Common myeloid progenitor, CD34-positive (primary cell): ENCODE data around the gene CCDC174.

Experiments
- CTCF ChIA-PET: fragments of 350-600 bp; sonication (Branson Sonifier 250); formaldehyde crosslinking; loops from one replicate; lab custom pipeline; 2021; ENCODE audit warnings: antibody characterized with exemption; lab: Charles Lee
- POLR2A ChIA-PET: fragments of 350-600 bp; sonication (Branson Sonifier 250); formaldehyde crosslinking; loops from one replicate; lab custom pipeline; 2021; ENCODE audit warnings: antibody characterized with exemption; lab: Charles Lee
- DNase-seq, 3 donors: peaks; one replicate each; pipeline versions ENCODE4 v3.0.0 to v3.0.0-alpha.2; 2013
- H3K27ac ChIP-seq, 2 experiments: 1 replicate in 1 of 2; 2 replicates in 1 of 2; pipeline ENCODE4 v1.7.0; 2013; ENCODE audit warnings: inconsistent platforms in 2 of 2, low read length in 2 of 2, mild to moderate bottlenecking in 2 of 2, low read depth in 1 of 2, moderate library complexity in 1 of 2; ENCODE audit not compliant: severe bottlenecking in 2 of 2, insufficient read depth in 1 of 2, poor library complexity in 1 of 2
- H3K27me3 ChIP-seq, 5 experiments: replicated peaks in 2 of 5; 1 replicate in 3 of 5; 2 replicates in 2 of 5; pipeline versions ENCODE4 v1.6.1 to v1.7.0; 2013; ENCODE audit warnings: low read length in 4 of 5, mild to moderate bottlenecking in 2 of 5, moderate library complexity in 2 of 5, inconsistent platforms in 1 of 5; ENCODE audit not compliant: insufficient read depth in 5 of 5, control insufficient read depth in 4 of 5
- H3K36me3 ChIP-seq, 4 experiments: 1 replicate in 2 of 4; 2 replicates in 2 of 4; pipeline versions ENCODE4 v1.6.1 to v1.7.0; 2013; ENCODE audit warnings: low read length in 3 of 4, control low read depth in 1 of 4, mild to moderate bottlenecking in 1 of 4; ENCODE audit not compliant: control insufficient read depth in 4 of 4, insufficient read depth in 4 of 4
- H3K4me1 ChIP-seq, 4 experiments: 1 replicate in 3 of 4; 2 replicates in 1 of 4; pipeline versions ENCODE4 v1.6.1 to v1.7.1; 2013; ENCODE audit warnings: low read length in 3 of 4, mild to moderate bottlenecking in 3 of 4, control low read depth in 1 of 4, inconsistent platforms in 1 of 4, moderate library complexity in 1 of 4; ENCODE audit not compliant: control insufficient read depth in 4 of 4, insufficient read depth in 4 of 4; ENCODE audit errors: control extremely low read depth in 1 of 4
- H3K4me3 ChIP-seq, 7 experiments: 1 replicate in 4 of 7; 2 replicates in 3 of 7; pipeline versions ENCODE4 v1.5.1 to v1.7.0; 2013; ENCODE audit warnings: mild to moderate bottlenecking in 7 of 7, low read length in 6 of 7, moderate library complexity in 6 of 7, inconsistent platforms in 2 of 7, low read depth in 2 of 7, control low read depth in 1 of 7; ENCODE audit not compliant: insufficient read depth in 4 of 7, control insufficient read depth in 1 of 7; ENCODE audit errors: extremely low read depth in 1 of 7
- H3K9me3 ChIP-seq, 5 experiments: 1 replicate in 4 of 5; 2 replicates in 1 of 5; pipeline versions ENCODE4 v1.6.1 to v1.7.1; 2013; ENCODE audit warnings: low read length in 4 of 5, mild to moderate bottlenecking in 2 of 5, inconsistent platforms in 1 of 5, low read depth in 1 of 5, moderate library complexity in 1 of 5; ENCODE audit not compliant: control insufficient read depth in 4 of 5, insufficient read depth in 2 of 5; ENCODE audit errors: control extremely low read depth in 1 of 5
- WGBS: methylation state at CpG from one replicate; pipeline ENCODE4 v1.1.5; 2013; ENCODE audit not compliant: insufficient coverage; 5-methylcytosine and 5-hydroxymethylcytosine counted together

The CCDC174 gene

DNA sequence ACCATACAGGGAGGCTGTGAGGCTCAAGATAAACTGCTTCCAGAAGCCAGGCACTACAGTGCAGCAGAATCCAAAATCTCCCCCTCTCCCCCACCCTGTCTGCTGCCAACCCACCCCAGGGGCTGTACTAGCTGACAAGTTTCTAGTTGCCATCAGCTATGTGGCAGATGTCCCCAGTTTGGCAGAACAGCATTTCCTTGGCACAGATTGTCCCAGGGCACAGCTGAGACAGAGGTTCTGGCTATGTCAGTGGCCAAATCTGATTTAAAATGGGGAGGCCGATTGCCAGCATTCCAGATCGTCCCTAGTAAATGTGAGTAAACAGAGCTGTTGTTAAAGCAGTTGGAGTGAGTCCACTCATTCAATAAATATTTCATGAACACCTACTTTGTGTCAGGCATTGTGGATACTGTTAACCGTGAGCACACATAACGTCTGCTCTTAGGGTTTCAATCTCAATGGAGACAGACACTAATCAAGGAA is 28.0 kb upstream of the CCDC174 start:
- WGBS, result no CpG with 5 or more reads among the region's 4 CpGs
- Histone ChIP-seq H3K9me3 (peaks cover 0 to 13% (median 3%) of the 10 kb centered on the region in 5 experiments), H3K4me3 (no peak overlapping the region), H3K36me3 (no peaks in the 10 kb centered on the region), H3K27ac (no peak overlapping the region), H3K27me3 (peaks cover 0 to 33% (median 15%) of the 10 kb centered on the region in 5 experiments), H3K4me1 (no peaks in the 10 kb centered on the region)
- no peak for DNase-seq
- ChIA-PET CTCF (interaction anchor here (1.2 to 1.6 kb wide), 3 partner anchors 9 to 114 kb away, joined by 3 to 7 read pairs (median 7); no protein-coding TSS in a partner anchor), POLR2A (no interaction called here)

DNA sequence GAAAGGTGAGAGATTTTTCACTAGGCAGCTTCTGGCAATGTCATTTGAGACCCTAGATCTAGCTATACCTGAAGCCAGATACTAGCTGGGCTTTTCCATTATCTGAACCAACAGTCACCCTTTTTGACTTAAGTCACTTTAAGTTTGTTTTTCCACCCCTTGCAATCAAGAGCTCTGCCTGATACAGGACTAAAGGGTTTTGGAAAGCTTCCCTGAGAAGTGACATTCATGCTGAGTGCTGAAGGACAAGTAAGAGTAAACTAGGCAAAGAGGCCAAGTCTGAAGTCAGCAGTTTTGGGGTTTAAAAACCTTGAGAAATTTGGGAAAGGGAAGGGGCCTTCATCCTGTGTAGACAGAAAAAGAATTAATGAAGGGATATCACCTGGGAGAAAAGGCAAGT is 27.1 kb upstream of the CCDC174 start:
- CTCF ChIA-PET, result interaction anchor here (1.4 kb wide), 1 partner anchor 8 kb away, joined by 7 read pairs; no protein-coding TSS in a partner anchor

GRCh38 chr3:14625443-14625842 is 26.1 kb upstream of the CCDC174 start:
- CTCF ChIA-PET, result no interaction called here

More for the DNA sequence above, 27.1 kb upstream of the CCDC174 start:
- Histone ChIP-seq H3K27ac (no peak overlapping the region), H3K36me3 (no peaks in the 10 kb centered on the region), H3K9me3 (peaks cover 0 to 16% (median 3%) of the 10 kb centered on the region in 5 experiments), H3K4me3 (no peak overlapping the region), H3K4me1 (no peaks in the 10 kb centered on the region), H3K27me3 (peaks cover 0 to 32% (median 17%) of the 10 kb centered on the region in 5 experiments)
- POLR2A ChIA-PET, result no interaction called here
- DNase-seq, result no peak

DNA sequence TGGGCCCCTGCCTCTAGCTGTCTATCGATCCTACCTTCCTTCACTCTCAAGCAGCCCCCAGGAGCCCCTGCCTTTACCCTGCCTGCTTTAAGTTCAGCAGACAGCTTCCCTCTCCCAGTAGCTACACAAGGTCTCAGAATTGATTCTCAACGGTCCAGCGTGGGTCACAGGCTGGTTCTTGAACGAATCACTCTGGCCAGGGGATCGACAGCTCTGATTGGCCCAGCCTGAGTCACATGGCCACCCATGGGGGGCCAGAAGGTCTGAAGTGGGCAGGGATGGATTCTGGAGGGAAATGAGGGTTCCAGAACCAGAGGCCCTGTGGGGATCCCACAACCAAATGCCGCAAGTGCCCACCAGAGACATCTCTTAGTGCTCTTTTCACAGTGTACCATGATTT is 23.7 kb upstream of the CCDC174 start:
- DNase-seq, result no peak
- Histone ChIP-seq H3K9me3 (peaks cover 0 to 12% (median 3%) of the 10 kb centered on the region in 5 experiments), H3K27me3 (peaks cover 0 to 16% (median 10%) of the 10 kb centered on the region in 5 experiments), H3K27ac (no peak overlapping the region), H3K4me3 (no peak overlapping the region), H3K4me1 (no peaks in the 10 kb centered on the region), H3K36me3 (no peaks in the 10 kb centered on the region)
- 95% methylated on average over 4 of the region's 6 CpGs for WGBS
- ChIA-PET CTCF (interaction anchor here (1.6 kb wide), 1 partner anchor 153 kb away, joined by 3 read pairs; no protein-coding TSS in a partner anchor), POLR2A (no interaction called here)

More at GRCh38 chr3:14625443-14625842, 26.1 kb upstream of the CCDC174 start:
- WGBS, result 93% methylated on average over 6 of the region's 6 CpGs
- H3K9me3 ChIP-seq, result peaks cover 0 to 12% (median 3%) of the 10 kb centered on the region in 5 experiments
- H3K27ac ChIP-seq, result no peak overlapping the region
- H3K4me1 ChIP-seq, result no peaks in the 10 kb centered on the region
- no peak for DNase-seq
- H3K4me3 ChIP-seq, result no peak overlapping the region
- H3K36me3 ChIP-seq, result no peaks in the 10 kb centered on the region
- POLR2A ChIA-PET, result no interaction called here
- H3K27me3 ChIP-seq, result peaks cover 0 to 23% (median 14%) of the 10 kb centered on the region in 5 experiments

GRCh38 chr3:14628406-14628805 is 23.2 kb upstream of the CCDC174 start:
- 84% methylated on average over 4 of the region's 4 CpGs for WGBS
- H3K27ac ChIP-seq, result no peak overlapping the region
- peaks cover 0 to 12% (median 3%) of the 10 kb centered on the region in 5 experiments for H3K9me3 ChIP-seq
- peaks cover 0 to 13% (median 9%) of the 10 kb centered on the region in 5 experiments for H3K27me3 ChIP-seq
- H3K4me3 ChIP-seq, result no peak overlapping the region
- CTCF ChIA-PET, result interaction anchor here (1.6 kb wide), 1 partner anchor 153 kb away, joined by 3 read pairs; no protein-coding TSS in a partner anchor
- POLR2A ChIA-PET, result no interaction called here
- no peaks in the 10 kb centered on the region for H3K4me1 ChIP-seq
- H3K36me3 ChIP-seq, result no peaks in the 10 kb centered on the region
- DNase-seq, result no peak

DNA sequence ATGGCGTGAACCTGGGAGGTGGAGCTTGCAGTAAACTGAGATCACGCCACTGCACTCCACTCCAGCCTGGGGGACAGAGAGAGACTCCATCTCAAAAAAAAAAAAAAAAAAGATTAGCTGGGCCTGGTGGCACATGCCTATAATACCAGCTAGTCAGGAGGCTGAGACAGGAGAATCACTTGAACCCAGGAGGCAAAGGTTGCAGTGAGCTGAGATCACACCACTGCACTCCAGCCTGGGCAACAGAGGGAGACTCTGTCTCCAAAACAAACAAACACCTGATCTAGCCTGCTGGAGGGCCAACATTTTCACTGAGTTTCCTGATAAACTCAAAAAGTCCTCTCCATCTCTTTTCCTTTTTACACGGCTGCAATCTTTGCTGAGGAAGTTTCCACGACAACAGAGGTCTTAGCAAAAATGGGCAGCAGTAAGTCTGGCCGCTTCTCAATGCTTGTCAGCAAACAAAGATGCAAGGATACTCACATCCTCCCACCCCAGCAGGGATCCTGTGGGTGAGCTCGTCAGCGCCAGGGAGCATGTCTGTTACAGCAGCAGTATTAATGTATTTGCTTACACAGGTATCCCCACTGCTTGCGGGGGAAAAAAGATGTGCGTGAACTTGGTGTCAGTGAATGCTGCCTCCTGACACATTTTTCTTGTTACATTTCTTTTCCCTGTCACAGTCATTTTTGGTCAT is 21.0 kb upstream of the CCDC174 start:
- 92% methylated on average over 4 of the region's 9 CpGs for WGBS
- ChIA-PET POLR2A (interaction anchor here (1.7 kb wide), 1 partner anchor 17 kb away, joined by 3 read pairs; no protein-coding TSS in a partner anchor), CTCF (interaction anchor here (0.6 to 2.0 kb wide), 4 partner anchors 19 to 151 kb away, joined by 3 to 6 read pairs (median 4); no protein-coding TSS in a partner anchor)
- Histone ChIP-seq H3K36me3 (no peaks in the 10 kb centered on the region), H3K4me3 (no peak overlapping the region), H3K27ac (no peak overlapping the region), H3K9me3 (peaks cover 0 to 12% (median 3%) of the 10 kb centered on the region in 5 experiments), H3K4me1 (no peaks in the 10 kb centered on the region), H3K27me3 (peaks cover 0 to 13% (median 4%) of the 10 kb centered on the region in 5 experiments)
- no peak for DNase-seq

- Histone ChIP-seq H3K27me3 (peaks cover 0 to 13% (median 3%) of the 10 kb centered on the region in 5 experiments), H3K9me3 (peaks cover 0 to 12% (median 3%) of the 10 kb centered on the region in 5 experiments), H3K4me3 (no peak overlapping the region), H3K4me1 (no peaks in the 10 kb centered on the region), H3K27ac (no peak overlapping the region), H3K36me3 (no peaks in the 10 kb centered on the region)
- POLR2A ChIA-PET, result interaction anchor here (1.7 kb wide), 1 partner anchor 16 kb away, joined by 3 read pairs; no protein-coding TSS in a partner anchor
- CTCF ChIA-PET, result interaction anchor here (1.3 to 2.7 kb wide), 6 partner anchors 14 to 290 kb away, joined by 3 to 8 read pairs (median 6); no protein-coding TSS in a partner anchor
- 100% methylated on average over 2 of the region's 5 CpGs for WGBS
- no peak for DNase-seq
These were observed 20.5 kb upstream of the CCDC174 start for GRCh38 chr3:14631101-14631497.
